ENCODE results near the gene LRRC2.

The LRRC2 gene

DNA sequence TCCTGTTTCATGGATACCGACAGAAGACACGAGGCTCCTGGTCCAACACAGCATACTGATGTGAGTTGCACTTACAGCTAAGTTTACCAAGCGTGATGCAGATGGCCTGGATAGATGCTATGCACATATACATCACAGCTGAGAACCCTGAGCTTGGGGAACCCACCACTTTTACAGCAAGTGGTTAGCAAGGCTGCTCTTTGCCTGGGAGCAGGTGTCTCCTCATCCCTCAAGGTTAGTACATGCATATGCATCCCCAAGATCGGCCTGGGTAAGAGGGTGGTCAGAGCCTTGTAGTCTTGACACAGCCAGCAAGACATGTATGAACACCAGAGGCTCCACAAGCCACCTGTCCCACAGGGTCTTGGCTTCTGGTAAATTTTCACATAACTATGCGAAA is 28.3 kb downstream of the LRRC2 start:
- H3K27ac ChIP-seq, result no peak overlapping the region
- H3K4me3 ChIP-seq, result no peak overlapping the region
- TF ChIP-seq, protein P1, sequence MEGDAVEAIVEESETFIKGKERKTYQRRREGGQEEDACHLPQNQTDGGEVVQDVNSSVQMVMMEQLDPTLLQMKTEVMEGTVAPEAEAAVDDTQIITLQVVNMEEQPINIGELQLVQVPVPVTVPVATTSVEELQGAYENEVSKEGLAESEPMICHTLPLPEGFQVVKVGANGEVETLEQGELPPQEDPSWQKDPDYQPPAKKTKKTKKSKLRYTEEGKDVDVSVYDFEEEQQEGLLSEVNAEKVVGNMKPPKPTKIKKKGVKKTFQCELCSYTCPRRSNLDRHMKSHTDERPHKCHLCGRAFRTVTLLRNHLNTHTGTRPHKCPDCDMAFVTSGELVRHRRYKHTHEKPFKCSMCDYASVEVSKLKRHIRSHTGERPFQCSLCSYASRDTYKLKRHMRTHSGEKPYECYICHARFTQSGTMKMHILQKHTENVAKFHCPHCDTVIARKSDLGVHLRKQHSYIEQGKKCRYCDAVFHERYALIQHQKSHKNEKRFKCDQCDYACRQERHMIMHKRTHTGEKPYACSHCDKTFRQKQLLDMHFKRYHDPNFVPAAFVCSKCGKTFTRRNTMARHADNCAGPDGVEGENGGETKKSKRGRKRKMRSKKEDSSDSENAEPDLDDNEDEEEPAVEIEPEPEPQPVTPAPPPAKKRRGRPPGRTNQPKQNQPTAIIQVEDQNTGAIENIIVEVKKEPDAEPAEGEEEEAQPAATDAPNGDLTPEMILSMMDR (IDR thresholded peaks at IDR 0.05), result no peak
- DNase-seq (ENCODE audit: low spot score), result no peak

DNA sequence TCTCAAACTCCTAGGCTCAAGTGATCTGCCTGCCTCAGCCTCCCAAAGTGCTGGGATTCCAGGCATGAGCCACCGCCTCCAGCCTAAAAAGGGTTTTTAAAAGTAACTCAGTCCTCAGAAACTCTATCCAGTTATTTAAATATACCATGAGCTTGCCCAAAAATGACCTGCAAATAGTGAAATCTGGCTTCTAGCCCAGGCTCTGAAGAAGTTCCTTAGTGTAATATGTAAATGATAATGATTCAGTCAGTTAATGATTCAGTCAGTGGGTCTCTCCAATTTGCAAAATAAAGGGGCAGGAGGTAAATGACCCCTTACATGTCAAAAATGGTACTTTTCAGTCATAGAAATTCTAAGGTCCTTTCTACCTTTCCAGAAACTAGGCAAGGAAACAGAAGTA is 28.8 kb downstream of the LRRC2 start:
- no peak for DNase-seq (ENCODE audit: low spot score)
- no peak overlapping the region for H3K27ac ChIP-seq
- TF ChIP-seq, protein P1 (IDR thresholded peaks at IDR 0.05), result no peak
- no peak overlapping the region for H3K4me3 ChIP-seq

DNA sequence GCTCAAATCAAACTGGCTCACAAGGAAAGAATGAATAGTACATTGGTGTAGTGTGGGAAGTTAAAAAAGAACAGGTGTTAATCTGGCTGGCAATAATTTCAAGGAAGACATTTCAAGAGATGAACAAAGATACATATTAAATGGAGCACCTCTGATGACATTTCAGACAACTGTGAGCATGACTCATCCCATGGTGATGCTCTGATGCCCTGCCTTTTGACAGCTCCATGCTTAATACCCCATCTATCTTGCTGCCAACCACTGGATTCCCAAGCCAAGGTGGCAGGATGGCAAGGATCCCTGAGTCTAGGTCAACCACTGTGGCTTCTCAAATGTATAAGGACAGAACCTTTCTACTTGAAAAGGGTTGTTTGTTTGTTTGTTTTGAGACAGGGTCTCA is 29.3 kb downstream of the LRRC2 start:
- Histone ChIP-seq H3K27ac (no peak overlapping the region), H3K4me3 (no peak overlapping the region)
- no peak for DNase-seq (ENCODE audit: low spot score)
- TF ChIP-seq, protein P1 (IDR thresholded peaks at IDR 0.05), result no peak

DNA sequence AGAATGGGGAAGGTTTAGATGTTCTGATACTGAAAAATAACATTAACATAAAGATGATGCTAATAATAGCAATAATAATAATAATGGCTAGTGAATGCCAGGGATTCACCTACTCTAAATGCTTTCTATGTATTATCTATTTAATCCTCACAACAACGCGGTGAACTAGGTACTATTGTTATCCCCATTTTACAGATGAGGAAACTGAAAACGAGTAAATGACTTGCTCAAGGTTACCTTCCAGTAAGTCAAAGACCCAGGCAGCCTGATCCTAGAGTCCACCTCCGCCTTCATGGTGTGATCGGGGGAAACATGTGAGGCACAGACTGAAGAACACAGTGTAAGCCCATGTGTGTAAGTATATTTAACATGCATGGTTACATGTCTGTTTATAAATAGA is 30.4 kb downstream of the LRRC2 start:
- TF ChIP-seq, protein P1 (IDR thresholded peaks at IDR 0.05), result no peak
- Histone ChIP-seq H3K27ac (no peak overlapping the region), H3K4me3 (no peak overlapping the region)
- DNase-seq (ENCODE audit: low spot score), result no peak

DNA sequence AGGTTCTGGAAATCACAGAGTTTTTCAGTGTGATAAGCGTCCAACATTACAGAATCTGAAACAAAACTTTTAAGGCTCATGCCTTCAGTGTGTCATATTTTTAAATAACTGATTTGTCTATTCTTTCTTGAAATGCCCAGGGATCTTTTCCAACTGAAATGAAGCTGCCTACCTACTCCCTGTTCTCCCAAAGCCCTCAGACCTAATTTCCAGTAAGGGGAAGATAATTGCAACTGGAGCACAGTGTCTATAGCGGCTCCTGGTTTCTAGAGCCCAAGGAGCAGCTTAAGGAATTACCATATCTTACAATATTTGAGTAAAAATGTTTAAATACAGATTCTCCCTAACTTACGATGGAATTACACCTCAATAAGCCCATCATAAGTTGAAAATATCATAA is 33.0 kb downstream of the LRRC2 start:
- Histone ChIP-seq H3K27ac (no peak overlapping the region), H3K4me3 (no peak overlapping the region)
- TF ChIP-seq, protein P1 (IDR thresholded peaks at IDR 0.05), result no peak
- DNase-seq (ENCODE audit: low spot score), result no peak

DNA sequence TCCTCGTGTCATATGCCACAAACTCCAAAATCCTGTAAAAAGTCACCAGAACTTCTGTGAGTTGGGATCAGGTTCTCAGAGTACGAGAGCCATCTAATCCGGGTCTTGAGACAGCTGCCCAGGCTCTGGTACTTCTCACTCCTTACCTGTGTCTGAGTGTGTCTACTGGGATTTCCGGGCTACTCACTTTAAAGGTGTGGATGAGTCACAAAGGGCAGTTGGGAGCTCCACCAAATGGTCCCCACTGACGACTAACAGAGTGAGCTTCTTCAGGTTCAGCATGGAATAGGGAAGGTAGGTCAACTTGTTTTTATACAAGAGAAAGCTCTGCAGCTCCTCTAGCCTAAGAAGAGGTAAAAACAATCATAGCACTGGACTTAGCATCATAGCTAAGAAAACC is 38.9 kb downstream of the LRRC2 start:
- Histone ChIP-seq H3K27ac (no peak overlapping the region), H3K4me3 (no peak overlapping the region)
- TF ChIP-seq, protein P1 (IDR thresholded peaks at IDR 0.05), result no peak
- no peak for DNase-seq (ENCODE audit: low spot score)

DNA sequence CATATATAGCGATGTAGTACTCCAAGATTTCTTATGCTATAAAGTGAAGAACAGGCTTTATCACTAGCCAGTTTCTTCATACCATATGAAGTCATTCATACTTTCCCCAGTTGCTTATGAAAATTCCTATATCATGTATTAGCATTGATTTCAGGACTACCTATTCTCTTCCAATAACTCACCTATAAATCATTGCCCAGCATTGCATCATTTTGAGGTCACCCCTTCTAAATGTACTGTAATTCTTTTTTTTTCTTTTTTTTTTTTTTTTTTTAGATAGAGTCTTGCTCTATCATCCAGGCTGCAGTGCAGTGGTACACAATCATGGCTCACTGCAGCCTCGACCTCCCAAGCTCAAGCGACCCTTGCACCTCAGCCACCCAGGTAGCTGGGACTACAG is 41.3 kb downstream of the LRRC2 start:
- no peak for DNase-seq (ENCODE audit: low spot score)
- H3K27ac ChIP-seq, result no peak overlapping the region
- TF ChIP-seq, protein P1 (IDR thresholded peaks at IDR 0.05), result no peak

More for the DNA sequence above, 41.3 kb downstream of the LRRC2 start:
- H3K4me3 ChIP-seq, result no peak overlapping the region
